Erythroblast (primary cell): ENCODE measurements around the gene KATNIP.

Experiments
- DNase-seq, 2 experiments: peaks; one replicate each; lab custom pipeline; 2025; lab: John Stamatoyannopoulos, UW
- GATA1 ChIP-seq: IDR thresholded peaks from 2 replicates; pipeline ENCODE4 v1.6.1; 2011; ENCODE audit warnings: low read depth, mild to moderate bottlenecking, control low read depth, low read length, moderate library complexity
- POLR2A ChIP-seq: IDR thresholded peaks from 2 replicates; pipeline ENCODE4 v1.6.1; 2011; ENCODE audit warnings: mild to moderate bottlenecking, low read length

The KATNIP gene

DNA sequence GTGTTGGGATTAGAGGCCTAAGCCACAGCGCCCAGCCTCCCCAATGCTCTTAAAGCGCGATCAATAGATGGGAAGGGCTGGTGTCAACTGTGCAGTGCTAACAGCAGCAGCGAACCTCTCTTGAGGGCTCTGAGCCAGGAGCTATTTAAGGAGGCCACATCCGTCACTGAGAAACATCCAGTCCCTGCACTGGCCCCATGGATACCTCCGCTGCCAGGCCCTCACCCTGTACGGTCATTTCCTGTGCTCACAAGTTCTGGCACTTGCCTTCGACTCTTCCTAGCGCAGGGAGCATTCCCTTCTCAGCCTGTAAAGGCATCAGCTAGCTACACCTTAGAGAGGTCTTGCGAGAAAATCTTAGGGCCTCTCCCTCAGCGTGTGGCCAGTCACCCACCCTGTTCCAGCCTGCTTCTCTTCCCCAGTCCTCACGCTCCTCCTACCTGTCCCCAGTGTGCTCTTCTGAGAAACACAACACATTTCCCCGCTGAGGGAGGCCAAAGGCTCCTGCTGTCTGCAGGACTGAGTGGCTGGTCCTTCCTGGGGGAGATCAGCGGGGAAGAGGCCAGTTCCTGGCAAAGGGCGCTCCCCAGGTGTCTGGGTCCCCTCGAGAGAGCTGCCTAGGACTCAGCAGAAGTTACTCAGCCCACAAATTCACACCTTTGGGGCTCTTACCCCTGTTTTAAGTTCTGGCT lies 28.8 kb upstream of the KATNIP start:
- no peak for DNase-seq
- TF ChIP-seq POLR2A (no peak), GATA1 (no peak)

DNA sequence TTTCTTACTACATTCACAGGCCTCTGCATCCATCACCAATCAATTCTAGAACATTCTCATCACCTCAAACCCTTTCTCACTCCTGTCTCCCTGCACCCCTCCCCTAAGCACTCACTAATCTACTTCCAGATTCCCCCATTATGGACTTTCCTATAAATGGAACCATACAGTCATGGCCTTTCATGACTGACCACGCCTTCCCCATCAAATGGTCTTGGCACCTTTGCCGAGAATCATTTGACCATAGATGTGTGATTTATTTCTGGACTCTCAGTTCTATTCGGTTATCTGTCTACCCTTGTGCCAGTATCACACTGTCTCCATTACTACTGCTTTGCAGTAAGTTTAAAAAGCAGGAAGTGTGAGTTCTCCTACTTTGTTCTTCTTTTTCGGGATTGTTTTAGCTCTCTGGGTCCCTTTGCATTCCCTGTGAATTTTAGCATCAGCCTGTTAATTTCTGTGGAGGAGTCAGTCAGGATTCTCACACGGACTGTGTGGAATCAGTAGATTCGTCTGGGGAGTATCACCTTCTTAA lies 27.7 kb upstream of the KATNIP start:
- DNase-seq, result no peak
- TF ChIP-seq GATA1, result no peak
- no peak for TF ChIP-seq POLR2A

DNA sequence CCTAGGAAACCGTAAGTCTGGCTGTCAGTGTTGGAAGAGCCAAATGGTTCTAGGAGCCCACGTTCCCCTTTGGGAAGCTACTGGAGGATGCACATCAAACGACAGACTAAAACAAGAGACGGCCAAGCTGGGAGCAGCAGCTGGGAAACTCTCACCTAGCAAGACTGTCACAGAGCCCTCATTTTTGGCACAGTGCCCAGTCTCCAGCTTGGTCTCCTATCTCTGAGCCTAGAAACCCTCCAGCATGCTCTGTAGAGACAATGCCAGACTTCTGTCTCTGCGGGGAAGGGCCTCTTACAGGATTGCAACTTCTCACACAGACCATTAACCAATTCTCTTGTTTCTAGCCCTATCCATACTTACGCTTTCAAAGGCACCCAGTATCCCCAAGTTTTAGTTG lies 23.8 kb upstream of the KATNIP start:
- TF ChIP-seq GATA1 (no peak), POLR2A (no peak)
- peak; percentile 48 to 65 for DNase-seq

DNA sequence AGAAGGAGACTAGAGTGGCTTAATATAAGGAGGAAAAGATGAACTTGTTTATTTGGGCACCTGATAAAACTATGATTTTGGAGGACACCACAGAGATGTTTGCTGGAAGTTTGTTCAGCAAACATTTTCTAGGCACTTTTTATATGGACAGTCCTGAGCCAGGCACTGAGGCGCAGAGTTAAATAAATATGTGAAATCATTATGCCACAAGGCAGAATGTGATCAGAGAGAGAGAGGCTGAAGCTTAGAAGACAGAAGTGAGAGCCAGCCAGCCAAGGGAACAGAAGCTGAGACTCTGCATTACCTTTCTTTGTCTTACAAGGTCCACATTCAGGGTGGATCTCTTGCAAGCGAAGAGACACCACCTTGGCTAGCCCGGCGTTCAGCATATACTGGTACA lies 21.6 kb upstream of the KATNIP start:
- TF ChIP-seq POLR2A, result no peak
- no peak for TF ChIP-seq GATA1
- no peak for DNase-seq

DNA sequence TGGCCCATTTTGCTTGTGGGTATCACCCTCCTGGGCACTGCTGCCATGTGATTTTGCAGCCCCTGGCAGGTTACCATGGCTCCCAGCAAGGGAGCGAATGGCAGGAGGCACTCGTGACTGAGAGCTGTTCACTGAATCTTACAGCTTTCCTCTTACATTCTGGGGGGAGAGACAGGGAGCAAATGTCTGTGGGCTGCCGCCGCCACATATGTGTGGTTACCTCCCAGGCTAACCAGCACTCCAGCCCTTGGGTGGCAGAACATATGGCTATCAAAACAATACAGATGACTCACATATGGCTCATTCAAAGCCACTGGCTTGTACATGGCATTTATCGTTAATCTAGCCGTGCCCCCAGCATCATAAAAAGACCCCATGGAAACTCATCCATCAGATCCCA lies 20.0 kb upstream of the KATNIP start:
- TF ChIP-seq GATA1 (no peak), POLR2A (no peak)
- DNase-seq, result no peak

DNA sequence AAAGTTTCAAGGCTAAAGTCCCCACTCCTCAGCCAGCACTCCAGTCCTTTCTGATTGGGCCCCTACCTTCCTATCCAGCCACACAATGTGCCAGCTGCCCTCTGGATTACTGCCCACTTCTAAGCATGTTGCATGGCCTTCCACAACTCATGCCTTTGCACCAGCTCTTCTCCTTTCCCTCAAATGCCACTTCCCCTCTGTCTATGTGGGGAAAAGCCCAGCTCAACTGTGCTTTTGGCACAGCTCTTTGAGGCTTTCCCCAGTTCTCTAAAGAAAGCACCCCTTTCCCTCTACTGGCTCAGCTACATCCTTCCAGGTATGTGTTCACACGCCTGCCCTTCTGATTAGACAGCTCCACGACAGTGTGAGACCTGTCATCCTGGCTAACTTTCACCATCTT lies 18.8 kb upstream of the KATNIP start:
- TF ChIP-seq POLR2A, result no peak
- TF ChIP-seq GATA1, result no peak
- DNase-seq, result no peak

DNA sequence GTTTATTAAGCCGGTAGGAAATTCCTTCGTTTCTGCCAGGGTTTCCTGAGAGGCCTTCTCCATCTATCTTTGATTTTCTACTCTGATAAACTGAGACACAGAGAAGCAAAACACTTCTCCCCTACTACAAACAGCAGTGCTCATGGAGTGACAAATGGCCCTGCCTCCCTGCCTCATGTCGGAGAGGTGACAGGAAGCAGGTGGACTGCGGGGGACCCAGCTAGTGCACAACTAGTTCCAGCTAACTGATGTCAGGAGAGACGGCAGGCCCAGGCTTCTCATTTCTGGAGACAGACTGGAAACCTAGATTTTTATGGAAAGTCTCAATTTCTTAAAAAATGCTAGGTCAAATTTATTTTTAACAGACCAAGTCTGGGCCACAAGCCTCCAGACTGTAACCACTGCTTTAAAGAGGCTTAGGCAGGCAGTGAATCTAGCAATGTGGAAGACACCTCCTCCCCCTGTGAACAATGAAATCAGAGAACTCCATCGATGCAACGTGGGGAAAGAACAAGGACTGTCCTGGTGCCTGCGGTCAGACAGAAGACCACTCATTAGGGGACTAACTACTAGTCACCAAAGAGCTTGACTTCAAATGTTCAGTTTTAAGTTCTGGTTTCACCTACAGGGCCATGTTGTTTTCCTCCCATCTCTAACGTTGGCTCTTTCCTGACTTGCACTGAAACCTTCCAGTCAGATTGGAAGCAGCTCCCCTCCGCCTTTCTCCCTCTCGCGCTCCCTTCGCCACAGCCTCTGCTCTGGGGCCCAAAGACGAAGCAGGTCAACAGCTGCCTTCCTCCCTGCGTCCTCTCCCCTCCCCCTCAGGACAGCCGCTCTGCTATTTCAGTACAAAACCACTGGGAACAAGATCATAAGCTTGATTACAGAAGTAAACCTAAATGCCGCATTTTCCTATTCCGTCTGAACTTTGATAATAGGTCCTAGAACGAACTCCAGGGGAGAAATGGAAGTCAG lies 17.8 kb upstream of the KATNIP start:
- no peak for TF ChIP-seq POLR2A
- TF ChIP-seq GATA1, result no peak
- no peak for DNase-seq

DNA sequence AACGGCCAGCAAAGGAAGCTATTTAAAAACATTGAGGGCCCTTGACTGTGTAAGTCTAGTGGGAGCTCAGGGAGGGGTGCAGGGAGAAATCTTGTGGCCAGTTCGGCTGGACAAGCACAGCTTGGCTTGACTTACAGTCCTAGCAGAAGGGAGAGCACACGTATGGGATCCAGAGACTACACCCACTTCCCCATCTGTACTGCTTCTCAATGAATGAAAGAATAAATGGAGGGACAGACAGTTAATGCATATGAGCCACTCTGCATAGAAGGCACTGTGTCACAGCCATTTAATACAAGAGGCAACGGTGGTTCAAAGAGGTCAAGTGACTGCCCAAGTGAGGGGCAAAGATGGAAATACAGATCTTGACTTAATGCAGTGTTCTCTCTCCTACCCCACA lies 15.7 kb upstream of the KATNIP start:
- no peak for DNase-seq
- TF ChIP-seq POLR2A (no peak), GATA1 (no peak)

DNA sequence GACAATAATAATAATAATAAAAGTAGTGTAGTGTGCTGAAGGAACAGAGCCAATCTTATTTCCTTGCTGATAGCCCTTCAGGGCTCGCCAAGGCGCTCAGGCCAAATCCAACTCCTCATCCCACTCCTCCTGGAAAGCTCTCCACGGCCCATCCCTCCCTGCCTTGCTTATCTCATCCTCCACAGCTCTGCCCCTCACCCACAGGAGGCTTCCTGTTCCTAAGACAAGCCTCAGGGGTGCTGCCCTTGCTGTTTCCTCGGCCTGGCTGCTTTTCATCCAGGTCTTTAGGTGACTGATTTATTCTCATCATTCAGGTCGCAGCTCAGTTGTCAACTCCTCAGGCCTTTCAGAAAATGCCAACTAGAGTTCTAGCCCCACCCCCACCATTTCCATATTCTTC lies 11.4 kb upstream of the KATNIP start:
- no peak for TF ChIP-seq GATA1
- DNase-seq, result no peak

DNA sequence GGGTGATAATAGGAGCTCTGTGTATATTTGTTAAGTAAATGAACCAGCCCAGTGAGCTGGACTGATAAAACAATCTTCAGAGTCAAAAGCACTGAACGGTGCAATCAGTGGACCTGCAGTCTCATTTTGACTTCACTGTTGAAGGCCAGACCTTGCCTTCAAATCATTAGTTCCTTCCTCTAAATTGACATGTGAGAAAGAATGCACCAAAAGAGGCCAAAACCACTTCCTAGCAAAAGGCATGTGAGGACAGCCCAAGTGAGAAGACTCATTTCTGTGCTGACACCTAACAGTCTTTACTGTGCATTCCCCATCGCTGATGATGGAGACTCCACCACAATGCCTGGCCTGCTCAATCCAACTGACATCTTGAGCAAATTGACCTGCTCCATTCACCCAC lies 10.8 kb upstream of the KATNIP start:
- TF ChIP-seq GATA1 (no peak), POLR2A (no peak)
- no peak for DNase-seq

DNA sequence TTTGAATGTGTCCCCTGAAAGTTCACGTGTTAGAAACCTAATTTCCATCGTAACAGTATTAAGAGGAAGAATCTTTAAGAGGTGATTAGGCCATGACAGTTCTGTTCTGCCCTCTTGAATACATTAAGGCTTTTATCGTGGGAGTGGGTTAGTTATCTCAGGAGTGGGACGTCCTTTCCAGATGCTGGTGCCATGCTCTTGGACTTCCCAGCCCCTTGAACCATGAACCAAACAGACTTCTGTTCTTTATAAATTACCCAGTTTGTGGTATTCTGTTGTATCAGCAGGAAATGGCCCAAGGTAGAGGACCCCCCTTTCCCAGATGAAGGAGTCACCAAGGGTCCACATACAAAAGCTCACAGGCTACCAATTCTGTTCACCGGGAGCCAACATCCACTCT lies 10.3 kb upstream of the KATNIP start:
- DNase-seq, result no peak
- TF ChIP-seq POLR2A (no peak), GATA1 (no peak)

DNA sequence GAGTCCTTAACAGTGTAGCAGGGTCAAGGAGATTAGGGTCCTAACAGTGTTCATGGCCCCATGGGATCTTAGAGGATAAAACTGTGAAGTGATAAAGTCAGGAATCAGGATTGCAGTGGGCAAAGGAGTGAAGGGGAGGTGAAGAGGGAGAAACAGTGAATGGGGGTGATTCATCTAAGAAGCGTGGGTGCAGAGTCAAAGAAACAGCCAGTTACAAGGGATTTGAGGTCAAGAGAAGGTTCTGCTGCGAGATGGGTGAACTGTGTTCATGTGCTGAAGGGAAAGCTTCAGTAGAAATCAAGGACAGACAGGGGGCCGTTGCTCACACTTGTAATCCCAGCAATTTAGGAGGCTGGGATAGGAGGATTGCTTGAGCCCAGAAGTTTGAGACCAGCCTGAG lies 6.1 kb upstream of the KATNIP start:
- TF ChIP-seq POLR2A (no peak), GATA1 (no peak)

DNA sequence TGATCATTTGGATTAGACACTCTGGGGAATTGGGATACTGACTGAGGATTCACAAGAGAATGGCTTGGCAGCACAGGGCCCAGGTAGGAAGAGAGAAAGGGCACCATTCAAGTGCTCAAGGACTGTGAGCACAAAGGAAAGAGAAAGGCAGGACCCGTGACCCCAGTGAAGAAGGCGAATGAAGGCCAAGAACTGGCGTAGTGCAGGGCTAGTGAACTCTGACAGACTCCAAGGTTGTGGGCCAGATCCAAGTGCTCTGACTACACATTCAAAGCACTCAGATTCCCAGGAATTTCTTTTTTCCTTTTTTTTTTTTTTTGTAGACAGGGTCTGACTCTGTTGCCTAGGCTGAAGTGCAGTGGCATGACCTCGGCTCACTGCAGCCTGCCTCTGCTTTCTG lies 5.3 kb upstream of the KATNIP start:
- TF ChIP-seq POLR2A (no peak), GATA1 (no peak)
- DNase-seq, result no peak

More for the DNA sequence above, 6.1 kb upstream of the KATNIP start:
- no peak for DNase-seq

DNA sequence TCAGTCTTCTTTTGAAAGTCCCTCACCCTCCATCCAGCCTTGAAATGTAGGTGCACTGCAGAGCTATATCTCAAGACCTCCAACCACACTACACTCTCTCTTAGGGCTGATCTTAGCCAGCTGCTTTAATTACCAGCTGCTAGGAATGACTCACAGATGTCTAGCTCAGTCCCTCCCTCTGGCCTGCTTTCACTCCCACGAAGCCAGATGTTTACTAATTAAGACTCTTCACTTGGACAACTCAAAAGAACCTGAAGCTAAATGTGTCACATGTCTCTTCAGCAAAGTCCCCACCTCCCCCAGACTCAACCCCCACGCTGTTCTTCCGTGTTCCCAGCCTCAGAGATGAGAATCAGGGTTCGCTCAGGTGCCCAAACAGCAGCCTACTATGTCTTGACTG lies 2.8 kb upstream of the KATNIP start:
- TF ChIP-seq GATA1, result no peak
- no peak for TF ChIP-seq POLR2A
- DNase-seq, result peak; percentile 13 to 35

DNA sequence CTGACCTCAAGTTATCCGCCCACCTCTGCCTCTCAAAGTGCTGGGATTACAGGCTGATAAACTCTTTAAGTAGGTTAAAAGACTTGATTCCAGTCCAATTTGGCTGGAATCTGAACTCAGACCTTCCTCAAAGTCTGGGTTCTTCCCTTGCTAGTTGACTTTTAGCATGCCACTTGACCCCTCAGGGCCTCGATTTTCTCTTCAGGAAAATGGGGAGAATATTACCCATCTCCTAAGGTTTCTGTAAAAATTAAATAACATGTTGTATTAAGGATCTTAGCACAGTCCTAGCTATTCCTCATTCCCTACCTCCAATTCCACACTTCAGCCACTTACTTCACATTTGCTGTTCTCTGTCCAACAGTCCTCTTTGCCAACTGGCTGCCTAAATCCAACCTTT lies 2.1 kb upstream of the KATNIP start:
- TF ChIP-seq POLR2A (no peak), GATA1 (no peak)
- DNase-seq, result no peak
